HL-60 (cell line): ENCODE measurements around the gene MFAP3.
A peak's percentile ranks its signal among the peaks of the same experiment; 100 is the strongest.

Experiments
- DNase-seq, 2 experiments: peaks; one replicate each; pipeline ENCODE4 v3.0.0-alpha.2; 2010 to 2020; ENCODE audit warnings: low read depth in 1 of 2, low spot score in 1 of 2
- H3K27ac ChIP-seq: fragments of 250-450 bp; sonication (Bioruptor Pico); replicated peaks from 2 replicates; pipeline ENCODE4 v1.5.1; 2020; ENCODE audit warnings: mild to moderate bottlenecking, moderate library complexity
- H3K27me3 ChIP-seq: fragments of 250-450 bp; sonication (Bioruptor Pico); 2 replicates; pipeline ENCODE4 v1.5.1; 2021; ENCODE audit warnings: mild to moderate bottlenecking, moderate library complexity; ENCODE audit not compliant: insufficient read depth, poor library complexity, severe bottlenecking
- H3K4me3 ChIP-seq: replicated peaks from 2 replicates; pipeline ENCODE4 v1.5.1; 2011; ENCODE audit warnings: mild to moderate bottlenecking, control low read depth, low read length; ENCODE audit not compliant: insufficient read depth
- CTCF ChIP-seq: IDR thresholded peaks from one replicate; pipeline ENCODE4 v1.5.1; 2011; ENCODE audit warnings: low read length, control low read depth, inconsistent platforms; ENCODE audit not compliant: insufficient read depth
- GABPA ChIP-seq: IDR thresholded peaks from 2 replicates; pipeline ENCODE4 v1.6.1; 2012; ENCODE audit warnings: low read depth
- POLR2AphosphoS5 ChIP-seq: IDR thresholded peaks from 2 replicates; pipeline ENCODE4 v1.6.1; 2012; ENCODE audit warnings: low read depth
- REST ChIP-seq: IDR thresholded peaks from 2 replicates; pipeline ENCODE4 v1.6.1; 2012; ENCODE audit warnings: low read depth; ENCODE audit not compliant: insufficient replicate concordance
- SPI1 ChIP-seq: IDR thresholded peaks from 2 replicates; pipeline ENCODE4 v1.6.1; 2012; ENCODE audit warnings: low read depth, mild to moderate bottlenecking, borderline replicate concordance

MFAP3 gene

GRCh38 chr5:154034944-154035343 lies 3.8 kb upstream of the MFAP3 start:
- no peaks in the 10 kb centered on the region for H3K27me3 ChIP-seq
- DNase-seq, result no peak
- TF ChIP-seq POLR2AphosphoS5, result no peak
- no peak for TF ChIP-seq CTCF
- no peak for TF ChIP-seq REST
- no peak for TF ChIP-seq GABPA
- H3K4me3 ChIP-seq, result no peak overlapping the region
- H3K27ac ChIP-seq, result no peak overlapping the region

- DNase-seq, result peak; percentile 12 to 49
- Histone ChIP-seq H3K27me3 (no peaks in the 10 kb centered on the region), H3K27ac (peak overlapping the region; percentile 87), H3K4me3 (peak overlapping the region; percentile 75)
- TF ChIP-seq POLR2AphosphoS5 (no peak), GABPA (no peak), REST (no peak), SPI1 (peak; percentile 56; the same call in 1 of the 2 replicates), CTCF (no peak)
Measured at GRCh38 chr5:154038261-154038706, 483 bp upstream of the MFAP3 start.

GRCh38 chr5:154039458-154039829 lies 677 bp downstream of the MFAP3 start:
- Histone ChIP-seq H3K4me3 (peak overlapping the region; percentile 75), H3K27ac (peak overlapping the region; percentile 87), H3K27me3 (no peaks in the 10 kb centered on the region)
- TF ChIP-seq REST (no peak), CTCF (no peak), SPI1 (no peak), GABPA (no peak), POLR2AphosphoS5 (no peak)
- DNase-seq, result no peak
